Measurements from ENCODE around the gene MYF5. TPM values are rescaled to one million over a fixed set of nuclear protein-coding genes. Genes with fewer than 3 reads are reported as not detected.

Gene MYF5
- polyA plus RNA-seq, 1 of the 3 experiments (the other 2 are of a cell fraction): not detected

- DNase-seq: no peak
- no peak overlapping the region for H3K27ac ChIP-seq (ENCODE audit: low read depth in 2 of 2, low read length in 1 of 2)
- peaks cover 8% of the 10 kb centered on the region; the same call in 1 of the 2 replicates for H3K27me3 ChIP-seq (ENCODE audit: insufficient read depth)
- no peak overlapping the region for H2AFZ ChIP-seq (ENCODE audit: low read depth)
- no peak overlapping the region for H3K4me3 ChIP-seq (ENCODE audit: low read depth in 2 of 2, low read length in 1 of 2)
- no peaks in the 10 kb centered on the region for H3K79me2 ChIP-seq (ENCODE audit: insufficient read depth)
- H3K9me3 ChIP-seq: no peaks in the 10 kb centered on the region
- no peaks in the 10 kb centered on the region for H4K20me1 ChIP-seq (ENCODE audit: insufficient read depth)
- TF ChIP-seq RAD21 (IDR thresholded peaks at IDR 0.05; ENCODE audit: low read length) (no peak), FOXJ3 (CRISPR knock-in tag; IDR thresholded peaks at IDR 0.05) (no peak), EZH2phosphoT487 (IDR thresholded peaks at IDR 0.05; ENCODE audit: borderline replicate concordance, low read depth) (no peak), TAF1 (IDR thresholded peaks at IDR 0.05; ENCODE audit: borderline replicate concordance, low read depth, low read length) (no peak), NFIC (IDR thresholded peaks at IDR 0.05; ENCODE audit: borderline replicate concordance) (no peak), EP300 (IDR thresholded peaks at IDR 0.05; ENCODE audit: borderline replicate concordance in 1 of 2, low read depth in 1 of 2, low read length in 1 of 2) (no peak), GABPA (IDR thresholded peaks at IDR 0.05; ENCODE audit: low read depth) (no peak), RCOR1 (IDR thresholded peaks at IDR 0.05; ENCODE audit: low read length) (no peak), IRF3 (IDR thresholded peaks at IDR 0.05; ENCODE audit: low read depth, low read length) (no peak), RXRA (IDR thresholded peaks at IDR 0.05; ENCODE audit: borderline replicate concordance, low read depth) (no peak), REST (IDR thresholded peaks at IDR 0.05; ENCODE audit: low read depth, low read length) (no peak), CTCF (IDR thresholded peaks at IDR 0.05) (no peak), YY1 (IDR thresholded peaks at IDR 0.05; ENCODE audit: low read depth) (no peak), NRF1 (IDR thresholded peaks at IDR 0.05; ENCODE audit: low read depth, low read length) (no peak), FOSL2 (IDR thresholded peaks at IDR 0.05; ENCODE audit: borderline replicate concordance, low read depth) (no peak), ELF1 (IDR thresholded peaks at IDR 0.05) (no peak), ZBTB33 (IDR thresholded peaks at IDR 0.05; ENCODE audit: borderline replicate concordance, low read depth) (no peak)
- H3F3A ChIP-seq (replicated peaks; ENCODE audit: insufficient read depth): no peaks in the 10 kb centered on the region
- CTCF ChIA-PET: no interaction called here
- H3K9ac ChIP-seq: no peak overlapping the region
- no peaks in the 10 kb centered on the region for H3K4me1 ChIP-seq (ENCODE audit: control insufficient read depth in 1 of 2, insufficient read depth in 2 of 2, low read depth in 1 of 2, low read length in 1 of 2)
- 4% methylated on average over 2 of the region's 2 CpGs for WGBS (ENCODE audit: low lambda C conversion rate)
- H3K4me2 ChIP-seq: no peak overlapping the region
- no peaks in the 10 kb centered on the region for H3K9me2 ChIP-seq
- POLR2A ChIA-PET: no interaction called here
- no peaks in the 10 kb centered on the region for H3K36me3 ChIP-seq (replicated peaks in 1 of 2; ENCODE audit: control insufficient read depth in 1 of 2, insufficient read depth in 2 of 2, low read length in 1 of 2)
These were observed 32.7 kb downstream of the MYF5 start for GRCh38 chr12:80749456-80749855.
